NB4 (cell line): ENCODE results near the gene YWHAQ.
A peak's percentile ranks its signal among the peaks of the same experiment; 100 is the strongest.
"Not testable (repeated sequence)": the region's sequence is repeated elsewhere in the genome, so short reads cannot be mapped to it uniquely, and the experiment has no call there.

Source experiments
- DNase-seq: peaks from one replicate; pipeline ENCODE4 v3.0.0; 2010; ENCODE audit warnings: low read depth
- H3K4me3 ChIP-seq: one replicate; pipeline ENCODE4 v1.5.1; 2011; ENCODE audit warnings: mild to moderate bottlenecking, low read depth, low read length, moderate library complexity
- CTCF ChIP-seq: IDR thresholded peaks from one replicate; pipeline ENCODE4 v1.5.1; 2012; ENCODE audit warnings: low read depth, low read length
- MYC ChIP-seq: IDR thresholded peaks from 2 replicates; pipeline ENCODE4 v1.6.1; 2011; ENCODE audit warnings: low read depth, low read length
- POLR2A ChIP-seq: IDR thresholded peaks from 2 replicates; pipeline ENCODE4 v1.6.1; 2011; ENCODE audit warnings: mild to moderate bottlenecking; ENCODE audit not compliant: insufficient read length; ENCODE audit errors: extremely low read depth
- TF ChIP-seq, protein P1 (sequence below): IDR thresholded peaks from 2 replicates; pipeline ENCODE4 v1.6.1; 2011; ENCODE audit warnings: low read depth, low read length

The YWHAQ gene

DNA sequence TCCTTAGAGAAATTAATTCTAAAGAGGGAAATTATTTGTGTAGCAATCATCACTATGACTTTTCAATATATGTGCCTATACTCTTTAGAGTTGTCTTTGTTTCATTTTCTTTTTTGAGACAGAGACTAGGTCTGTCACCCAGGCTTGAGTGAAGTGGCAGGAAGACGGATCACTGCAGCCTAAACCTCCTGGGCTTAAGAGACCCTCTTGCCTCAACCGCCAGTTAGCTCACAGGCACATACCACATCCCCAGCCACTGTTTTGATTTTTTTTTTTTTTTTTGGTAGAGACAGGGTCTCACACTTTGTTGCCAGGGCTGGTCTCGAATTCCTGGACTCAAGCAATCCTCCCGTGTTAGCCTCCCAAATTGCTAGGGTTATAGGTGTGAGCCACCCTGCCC is 12.4 kb downstream of the YWHAQ start:
- H3K4me3 ChIP-seq: no peak overlapping the region
- TF ChIP-seq CTCF (no peak), MYC (no peak), POLR2A (no peak)
- TF ChIP-seq, protein P1, sequence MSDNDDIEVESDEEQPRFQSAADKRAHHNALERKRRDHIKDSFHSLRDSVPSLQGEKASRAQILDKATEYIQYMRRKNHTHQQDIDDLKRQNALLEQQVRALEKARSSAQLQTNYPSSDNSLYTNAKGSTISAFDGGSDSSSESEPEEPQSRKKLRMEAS: no peak
- no peak for DNase-seq

- TF ChIP-seq, protein P1: no peak
- TF ChIP-seq MYC (no peak), POLR2A (no peak), CTCF (no peak)
- DNase-seq: no peak
- no peak overlapping the region for H3K4me3 ChIP-seq
These were observed 13.0 kb downstream of the YWHAQ start for GRCh38 chr2:9617749-9618148.

- no peak for DNase-seq
- TF ChIP-seq MYC: no peak
- no peak for TF ChIP-seq CTCF
- TF ChIP-seq POLR2A: no peak
- TF ChIP-seq, protein P1: no peak
These were observed 13.5 kb downstream of the YWHAQ start for GRCh38 chr2:9617296-9617695.

GRCh38 chr2:9614562-9614961 is 16.2 kb downstream of the YWHAQ start:
- no peak overlapping the region for H3K4me3 ChIP-seq
- TF ChIP-seq CTCF (no peak), MYC (no peak), POLR2A (no peak)
- TF ChIP-seq, protein P1: no peak
- no peak for DNase-seq

More at GRCh38 chr2:9617296-9617695, 13.5 kb downstream of the YWHAQ start:
- H3K4me3 ChIP-seq: no peak overlapping the region

DNA sequence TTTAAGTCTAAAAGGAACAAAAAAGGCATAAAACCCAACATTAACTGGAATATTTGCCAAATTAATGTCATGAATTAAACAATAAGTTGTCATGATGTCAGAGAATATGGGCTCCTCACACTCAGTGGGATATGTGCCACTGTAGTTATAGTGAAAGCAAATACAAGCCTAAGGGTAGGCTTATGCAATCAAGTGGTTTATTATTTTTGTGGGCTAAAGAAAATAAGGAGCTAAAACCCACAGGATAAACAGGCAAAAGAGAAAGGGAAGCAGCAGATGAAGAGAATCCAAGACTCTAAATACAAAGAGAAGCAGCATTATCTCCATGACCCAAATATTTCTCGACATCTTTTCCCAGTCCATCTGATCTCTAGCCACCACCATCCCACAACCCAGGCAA is 17.5 kb downstream of the YWHAQ start:
- DNase-seq: peak; percentile 68
- TF ChIP-seq, protein P1: no peak
- TF ChIP-seq CTCF (no peak), POLR2A (no peak), MYC (no peak)
- no peak overlapping the region for H3K4me3 ChIP-seq

DNA sequence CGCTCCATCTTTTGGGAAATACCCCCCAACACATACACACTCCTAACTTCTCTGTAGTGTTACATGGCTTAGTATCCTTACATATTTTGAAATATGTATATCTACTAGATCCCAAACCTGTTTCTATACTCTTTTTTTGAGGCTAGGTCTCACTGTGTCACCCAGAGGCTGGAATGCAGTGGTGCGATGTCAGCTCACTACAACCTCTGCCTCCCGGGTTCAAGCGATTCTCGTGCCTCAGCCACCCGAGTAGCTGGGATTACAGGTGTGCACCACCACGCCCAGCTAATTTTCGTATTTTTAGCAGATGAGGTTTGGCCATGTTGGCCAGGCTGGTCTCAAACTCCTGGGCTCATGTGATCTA is 19.3 kb downstream of the YWHAQ start:
- H3K4me3 ChIP-seq, DNase-seq: not testable (repeated sequence)
